Measurements from ENCODE around the gene GOT1.

The GOT1 gene

DNA sequence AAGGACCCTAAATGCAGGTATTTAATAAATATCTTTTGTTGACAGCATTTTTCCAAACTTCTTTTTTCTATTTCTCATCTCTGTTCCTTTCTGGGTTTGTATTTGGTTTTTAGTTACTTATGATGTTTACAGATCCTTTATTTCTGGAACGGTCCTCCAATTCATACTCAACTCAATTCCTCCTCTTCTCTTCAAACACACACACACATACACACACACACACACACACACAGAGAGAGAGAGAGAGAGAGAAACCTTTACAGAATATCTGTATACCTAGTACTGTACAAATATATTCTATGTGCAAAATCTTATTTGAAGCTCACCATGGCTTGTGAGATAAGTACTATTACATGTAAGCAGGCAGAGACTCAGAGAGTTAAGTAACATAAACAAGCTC lies 21.6 kb upstream of the GOT1 start:
- no peak overlapping the region for H3K27ac ChIP-seq
- H3K27me3 ChIP-seq, result peaks cover 22% of the 10 kb centered on the region
- no peaks in the 10 kb centered on the region for H3K9me3 ChIP-seq
- no peak overlapping the region for H3K4me3 ChIP-seq (ENCODE audit: low read depth in 1 of 2, low read length in 1 of 2)
- TF ChIP-seq, protein P1, sequence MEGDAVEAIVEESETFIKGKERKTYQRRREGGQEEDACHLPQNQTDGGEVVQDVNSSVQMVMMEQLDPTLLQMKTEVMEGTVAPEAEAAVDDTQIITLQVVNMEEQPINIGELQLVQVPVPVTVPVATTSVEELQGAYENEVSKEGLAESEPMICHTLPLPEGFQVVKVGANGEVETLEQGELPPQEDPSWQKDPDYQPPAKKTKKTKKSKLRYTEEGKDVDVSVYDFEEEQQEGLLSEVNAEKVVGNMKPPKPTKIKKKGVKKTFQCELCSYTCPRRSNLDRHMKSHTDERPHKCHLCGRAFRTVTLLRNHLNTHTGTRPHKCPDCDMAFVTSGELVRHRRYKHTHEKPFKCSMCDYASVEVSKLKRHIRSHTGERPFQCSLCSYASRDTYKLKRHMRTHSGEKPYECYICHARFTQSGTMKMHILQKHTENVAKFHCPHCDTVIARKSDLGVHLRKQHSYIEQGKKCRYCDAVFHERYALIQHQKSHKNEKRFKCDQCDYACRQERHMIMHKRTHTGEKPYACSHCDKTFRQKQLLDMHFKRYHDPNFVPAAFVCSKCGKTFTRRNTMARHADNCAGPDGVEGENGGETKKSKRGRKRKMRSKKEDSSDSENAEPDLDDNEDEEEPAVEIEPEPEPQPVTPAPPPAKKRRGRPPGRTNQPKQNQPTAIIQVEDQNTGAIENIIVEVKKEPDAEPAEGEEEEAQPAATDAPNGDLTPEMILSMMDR (IDR thresholded peaks at IDR 0.05), result no peak
- no peaks in the 10 kb centered on the region for H3K36me3 ChIP-seq
- no peaks in the 10 kb centered on the region for H3K4me1 ChIP-seq (ENCODE audit: control insufficient read depth in 1 of 2, insufficient read depth in 1 of 2, low read depth in 1 of 2, low read length in 1 of 2)

GRCh38 chr10:99451499-99451788 lies 21.0 kb upstream of the GOT1 start:
- peaks cover 22% of the 10 kb centered on the region for H3K27me3 ChIP-seq
- H3K4me1 ChIP-seq (ENCODE audit: control insufficient read depth in 1 of 2, insufficient read depth in 1 of 2, low read depth in 1 of 2, low read length in 1 of 2), result no peaks in the 10 kb centered on the region
- H3K9me3 ChIP-seq, result no peaks in the 10 kb centered on the region
- H3K4me3 ChIP-seq (ENCODE audit: low read depth in 1 of 2, low read length in 1 of 2), result no peak overlapping the region
- no peak overlapping the region for H3K27ac ChIP-seq
- H3K36me3 ChIP-seq, result no peaks in the 10 kb centered on the region
- TF ChIP-seq, protein P1 (IDR thresholded peaks at IDR 0.05), result no peak

- Histone ChIP-seq H3K4me1 (ENCODE audit: control insufficient read depth in 1 of 2, insufficient read depth in 1 of 2, low read depth in 1 of 2, low read length in 1 of 2) (no peaks in the 10 kb centered on the region), H3K36me3 (no peaks in the 10 kb centered on the region), H3K27me3 (peaks cover 22% of the 10 kb centered on the region), H3K27ac (no peak overlapping the region), H3K9me3 (no peaks in the 10 kb centered on the region), H3K4me3 (ENCODE audit: low read depth in 1 of 2, low read length in 1 of 2) (no peak overlapping the region)
- TF ChIP-seq, protein P1 (IDR thresholded peaks at IDR 0.05), result no peak
Observed at GRCh38 chr10:99450624-99451498, 20.4 kb upstream of the GOT1 start.

DNA sequence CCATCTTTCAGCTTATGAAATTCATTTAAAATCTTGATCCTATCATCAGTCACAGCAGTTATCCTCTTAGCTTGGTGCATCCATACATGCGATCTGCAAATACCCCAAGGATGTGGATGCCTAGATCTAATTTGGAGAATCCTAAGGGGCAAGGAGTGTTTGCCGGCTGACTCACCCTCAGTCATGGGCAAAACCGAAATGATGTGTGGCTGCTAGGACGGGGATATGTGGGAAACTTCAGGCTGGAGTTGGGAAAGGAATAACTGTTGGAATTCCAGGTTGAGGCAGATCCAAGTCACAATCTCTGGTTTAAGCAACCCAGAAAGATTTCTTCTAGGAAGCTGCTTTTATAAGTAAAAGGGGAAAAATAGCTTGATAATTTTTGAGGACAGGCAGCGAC lies 19.7 kb upstream of the GOT1 start:
- H3K27ac ChIP-seq, result no peak overlapping the region
- H3K4me1 ChIP-seq (ENCODE audit: control insufficient read depth in 1 of 2, insufficient read depth in 1 of 2, low read depth in 1 of 2, low read length in 1 of 2), result no peaks in the 10 kb centered on the region
- peaks cover 22% of the 10 kb centered on the region for H3K27me3 ChIP-seq
- no peaks in the 10 kb centered on the region for H3K9me3 ChIP-seq
- TF ChIP-seq, protein P1 (IDR thresholded peaks at IDR 0.05), result no peak
- H3K4me3 ChIP-seq (ENCODE audit: low read depth in 1 of 2, low read length in 1 of 2), result no peak overlapping the region
- no peaks in the 10 kb centered on the region for H3K36me3 ChIP-seq

GRCh38 chr10:99449023-99449422 lies 18.6 kb upstream of the GOT1 start:
- no peak overlapping the region for H3K27ac ChIP-seq
- no peak overlapping the region for H3K4me3 ChIP-seq (ENCODE audit: low read depth in 1 of 2, low read length in 1 of 2)
- H3K27me3 ChIP-seq, result peaks cover 22% of the 10 kb centered on the region
- H3K9me3 ChIP-seq, result no peaks in the 10 kb centered on the region
- TF ChIP-seq, protein P1 (IDR thresholded peaks at IDR 0.05), result no peak
- H3K36me3 ChIP-seq, result no peaks in the 10 kb centered on the region
- no peaks in the 10 kb centered on the region for H3K4me1 ChIP-seq (ENCODE audit: control insufficient read depth in 1 of 2, insufficient read depth in 1 of 2, low read depth in 1 of 2, low read length in 1 of 2)
